NCI-H2171 (cell line): ENCODE measurements around the gene DYNC1H1.

ENCODE experiments used
- DNase-seq: peaks from one replicate; lab custom pipeline; 2025; lab: John Stamatoyannopoulos, UW

DYNC1H1 gene

DNA sequence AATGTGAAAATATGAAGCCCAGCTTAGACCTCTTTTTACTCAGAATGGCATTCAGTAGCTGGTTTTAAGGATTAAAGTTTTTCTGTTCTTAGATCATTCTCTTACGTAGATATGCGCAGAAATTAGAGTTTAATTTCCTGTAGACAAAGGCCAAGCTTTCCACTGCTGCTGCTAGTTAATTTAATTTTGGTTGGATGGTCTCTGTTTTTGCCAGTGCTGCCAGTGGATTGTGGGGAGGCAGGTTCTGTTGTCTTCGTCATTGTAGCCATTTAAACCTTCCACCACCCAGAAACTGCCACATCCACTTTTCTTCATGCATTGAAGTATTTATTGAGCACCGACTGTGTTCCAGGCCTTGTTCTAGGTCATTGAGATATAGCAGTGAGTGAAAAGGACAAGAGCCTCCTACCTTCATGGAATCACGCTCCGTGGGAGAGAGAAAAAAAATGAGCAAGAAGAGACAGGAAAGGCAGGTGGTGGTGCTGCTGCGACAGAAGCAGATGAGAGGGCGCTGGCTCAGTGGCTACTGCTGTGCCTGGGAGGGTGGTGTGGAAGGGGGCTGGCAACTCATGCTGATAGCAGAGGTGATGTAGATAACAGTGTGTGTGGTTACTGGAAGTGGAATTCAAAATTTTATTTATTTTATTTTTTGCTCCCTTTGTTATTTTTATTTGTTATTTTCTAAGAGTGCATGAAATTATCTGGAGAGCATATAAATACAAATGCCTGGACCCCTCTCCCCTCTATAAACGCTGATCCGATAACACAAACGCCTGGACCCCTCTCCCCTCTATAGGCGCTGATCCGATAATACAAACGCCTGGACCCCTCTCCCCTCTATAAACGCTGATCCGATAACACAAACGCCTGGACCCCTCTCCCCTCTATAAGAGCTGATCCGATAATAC, 33.3 kb downstream of the DYNC1H1 start:
- DNase-seq: no peak

DNA sequence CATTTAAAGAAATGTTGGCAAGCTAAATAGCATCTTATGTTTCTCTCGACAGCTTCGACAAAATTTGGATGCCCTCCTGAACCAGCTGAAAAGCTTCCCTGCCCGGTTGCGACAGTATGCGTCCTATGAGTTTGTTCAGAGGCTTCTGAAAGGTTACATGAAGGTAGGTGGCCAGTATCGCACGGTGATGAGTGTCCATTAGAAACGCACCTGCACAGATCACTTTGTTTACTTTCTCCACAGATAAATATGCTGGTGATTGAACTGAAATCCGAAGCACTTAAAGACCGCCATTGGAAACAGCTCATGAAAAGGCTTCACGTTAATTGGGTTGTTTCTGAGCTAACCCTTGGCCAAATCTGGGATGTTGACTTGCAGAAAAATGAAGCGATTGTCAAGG, 36.5 kb downstream of the DYNC1H1 start:
- DNase-seq: no peak

DNA sequence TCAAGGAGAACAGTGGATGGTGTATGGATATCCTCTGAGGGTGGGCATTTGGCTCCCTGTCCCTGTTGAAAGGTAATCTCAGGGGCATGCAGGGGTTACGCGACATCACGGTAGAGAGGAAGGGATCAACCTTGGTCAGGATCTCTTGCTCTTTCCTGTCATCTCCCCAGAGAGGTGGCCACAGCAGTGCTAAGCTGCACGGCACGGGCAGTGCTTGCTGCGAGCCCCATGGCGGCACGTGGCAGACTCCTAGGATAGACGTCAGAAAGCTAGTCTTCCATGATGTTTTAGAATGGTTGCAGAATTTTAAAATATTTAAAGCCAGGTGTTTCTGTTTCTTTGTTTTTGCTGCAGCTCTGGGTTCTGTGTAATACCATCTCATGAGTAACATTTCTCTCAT, 41.0 kb downstream of the DYNC1H1 start:
- DNase-seq: no peak

DNA sequence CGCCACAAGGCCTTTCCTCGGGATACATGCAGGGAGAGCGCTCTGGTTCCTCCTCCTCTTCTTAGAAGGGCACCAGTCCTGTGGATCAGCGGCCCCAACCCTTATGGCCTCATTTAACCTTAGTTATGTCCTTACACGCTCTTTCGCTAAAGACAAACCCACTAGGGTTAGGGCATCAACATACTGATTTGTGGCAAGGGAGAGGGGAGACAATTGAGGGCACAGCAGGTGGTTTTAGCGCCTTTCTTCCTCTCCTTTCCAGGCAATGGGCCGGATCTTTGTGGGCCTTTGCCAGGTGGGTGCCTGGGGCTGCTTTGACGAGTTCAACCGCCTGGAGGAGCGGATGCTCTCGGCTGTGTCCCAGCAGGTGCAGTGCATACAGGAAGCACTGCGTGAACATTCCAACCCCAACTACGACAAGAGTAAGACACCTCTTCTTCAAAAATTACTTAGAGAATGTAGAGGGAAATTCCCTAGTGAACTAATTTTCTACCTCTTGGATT, 43.6 kb downstream of the DYNC1H1 start:
- DNase-seq: no peak

DNA sequence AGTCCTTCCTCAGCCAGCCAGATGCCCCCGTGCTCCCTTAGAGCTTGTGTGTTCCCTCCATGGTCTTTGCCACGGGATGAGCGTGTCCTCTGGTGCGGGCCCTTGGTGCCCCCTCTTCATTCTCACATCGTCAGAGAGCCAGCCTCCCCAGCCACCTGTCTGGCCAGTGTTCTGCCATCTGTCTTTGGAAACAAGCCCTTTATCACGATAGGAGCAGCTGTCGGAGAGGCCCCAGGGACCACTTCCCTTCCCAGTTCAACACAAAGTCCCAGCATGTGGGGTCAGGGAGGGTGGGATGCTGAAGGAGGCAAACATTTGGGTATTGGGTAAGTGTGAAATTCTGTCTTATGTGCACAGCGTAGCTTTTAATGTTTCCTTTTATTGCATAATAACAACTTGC, 44.5 kb downstream of the DYNC1H1 start:
- no peak for DNase-seq

DNA sequence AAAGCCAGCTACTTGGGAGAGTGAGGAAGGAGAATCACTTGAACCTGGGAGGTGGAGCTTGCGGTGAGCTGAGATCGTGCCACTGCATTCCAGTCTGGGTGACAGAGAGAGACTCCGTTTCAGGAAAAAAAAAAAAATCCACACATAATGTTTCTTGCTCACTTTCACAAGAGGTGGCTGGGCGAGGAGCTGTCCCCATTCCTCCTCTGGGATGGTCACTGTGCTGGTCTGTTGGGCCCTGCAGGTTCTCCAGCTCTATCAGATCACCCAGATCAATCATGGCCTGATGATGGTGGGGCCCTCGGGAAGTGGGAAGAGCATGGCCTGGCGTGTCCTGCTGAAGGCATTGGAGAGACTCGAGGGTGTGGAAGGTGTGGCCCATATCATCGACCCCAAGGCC, 47.3 kb downstream of the DYNC1H1 start:
- no peak for DNase-seq

DNA sequence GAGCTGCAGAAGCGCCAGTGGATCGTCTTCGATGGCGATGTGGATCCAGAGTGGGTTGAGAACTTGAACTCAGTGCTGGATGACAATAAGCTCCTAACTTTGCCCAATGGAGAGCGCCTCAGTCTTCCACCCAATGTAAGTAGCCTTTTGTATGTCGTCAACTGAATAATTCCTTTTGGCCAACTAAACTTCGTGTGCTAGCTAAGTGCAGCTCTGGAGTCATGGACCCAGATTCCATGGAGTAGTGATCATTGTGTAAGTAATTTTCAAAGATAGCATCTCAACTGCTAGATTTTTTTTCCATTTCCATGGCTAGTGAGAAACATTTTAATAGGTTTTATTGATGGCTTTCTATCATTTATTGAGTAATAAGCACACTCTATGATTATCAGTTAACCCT, 48.0 kb downstream of the DYNC1H1 start:
- no peak for DNase-seq

DNA sequence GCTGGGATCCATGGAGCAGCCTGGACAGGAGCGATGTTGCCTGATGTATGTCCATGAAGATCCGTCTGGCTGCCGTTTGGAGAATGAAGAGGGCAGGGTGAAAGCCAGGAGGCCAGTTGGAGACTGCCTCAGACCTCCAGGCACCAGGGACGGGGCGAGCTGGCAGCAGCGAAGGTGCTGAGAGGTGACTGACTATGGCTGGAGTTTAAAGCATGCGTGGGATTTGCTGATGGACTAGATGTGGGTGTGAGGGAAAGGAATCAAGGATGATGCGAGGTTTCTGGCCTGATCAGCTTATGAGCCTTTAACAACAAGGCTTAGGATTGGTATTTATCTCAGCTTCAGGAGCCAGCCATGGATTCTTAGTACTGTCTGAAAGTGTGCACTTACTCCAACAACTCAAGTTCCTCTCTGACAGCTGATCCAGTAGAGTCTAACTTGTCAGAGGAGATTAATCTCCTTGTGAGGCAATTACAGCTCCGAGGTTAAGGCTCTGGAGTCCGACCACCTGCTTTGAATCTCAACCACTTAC, 49.4 kb downstream of the DYNC1H1 start:
- DNase-seq: no peak

DNA sequence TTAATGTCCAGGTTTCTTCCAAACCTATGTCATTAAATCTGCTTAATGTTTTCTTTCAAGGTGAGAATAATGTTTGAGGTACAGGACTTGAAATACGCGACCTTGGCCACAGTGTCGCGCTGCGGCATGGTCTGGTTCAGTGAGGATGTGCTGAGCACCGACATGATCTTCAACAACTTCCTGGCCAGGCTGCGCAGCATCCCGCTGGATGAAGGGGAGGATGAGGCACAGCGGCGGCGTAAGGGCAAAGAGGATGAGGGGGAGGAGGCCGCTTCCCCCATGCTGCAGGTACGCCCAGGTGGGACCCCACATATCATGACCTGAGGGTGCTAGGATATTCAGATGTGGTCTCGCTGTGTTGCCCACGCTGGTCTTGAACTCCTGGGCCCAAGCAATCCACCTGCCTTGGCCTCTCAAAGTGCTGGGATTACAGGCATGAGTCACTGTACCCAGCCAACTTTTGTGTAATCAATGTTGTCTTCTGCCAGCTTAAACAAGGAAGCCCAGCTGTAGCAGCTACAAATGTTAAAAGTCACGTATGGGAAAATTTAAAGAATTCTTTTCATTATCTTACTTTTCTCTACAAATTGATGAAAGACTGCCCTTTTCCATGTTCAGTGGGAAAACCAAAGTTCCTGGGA, 50.8 kb downstream of the DYNC1H1 start:
- DNase-seq: no peak

DNA sequence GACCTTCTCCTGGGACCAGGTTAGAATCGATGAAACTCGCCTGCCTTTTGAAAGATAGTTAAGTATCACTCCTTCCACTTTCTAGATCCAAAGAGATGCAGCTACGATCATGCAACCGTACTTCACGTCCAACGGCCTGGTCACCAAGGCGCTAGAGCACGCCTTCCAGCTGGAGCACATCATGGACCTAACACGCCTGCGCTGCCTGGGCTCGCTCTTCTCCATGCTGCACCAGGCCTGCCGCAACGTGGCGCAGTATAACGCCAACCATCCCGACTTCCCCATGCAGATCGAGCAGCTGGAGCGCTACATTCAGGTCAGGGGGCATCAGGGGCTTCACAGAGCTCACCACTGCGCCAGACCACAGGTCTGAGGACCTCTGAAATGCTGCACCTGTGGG, 51.4 kb downstream of the DYNC1H1 start:
- no peak for DNase-seq

DNA sequence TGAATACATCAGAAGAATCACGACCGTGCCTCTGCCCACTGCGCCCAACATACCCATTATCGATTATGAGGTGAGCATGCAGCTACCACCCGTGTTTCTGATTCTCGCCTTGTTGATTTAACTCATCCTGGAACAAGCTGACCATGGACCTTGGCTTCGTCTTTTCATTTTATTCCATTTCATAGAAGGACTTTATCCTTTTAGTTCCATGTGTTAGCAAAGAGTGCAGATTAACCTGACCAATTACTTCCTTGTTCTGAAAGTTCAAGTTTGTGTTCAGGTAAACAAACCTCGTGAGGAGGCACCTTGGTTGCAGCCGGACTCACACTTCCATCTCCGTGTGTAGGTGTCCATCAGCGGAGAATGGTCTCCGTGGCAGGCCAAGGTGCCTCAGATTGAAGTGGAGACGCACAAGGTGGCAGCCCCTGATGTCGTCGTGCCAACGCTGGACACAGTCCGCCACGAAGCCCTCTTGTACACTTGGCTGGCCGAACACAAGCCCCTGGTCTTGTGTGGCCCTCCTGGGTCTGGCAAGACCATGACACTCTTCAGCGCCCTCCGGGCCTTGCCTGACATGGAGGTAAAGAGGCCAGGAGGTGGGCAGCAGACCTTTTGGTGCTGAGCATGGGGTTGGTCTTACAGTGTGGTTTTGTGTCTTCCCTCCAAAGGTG, 52.2 kb downstream of the DYNC1H1 start:
- no peak for DNase-seq

DNA sequence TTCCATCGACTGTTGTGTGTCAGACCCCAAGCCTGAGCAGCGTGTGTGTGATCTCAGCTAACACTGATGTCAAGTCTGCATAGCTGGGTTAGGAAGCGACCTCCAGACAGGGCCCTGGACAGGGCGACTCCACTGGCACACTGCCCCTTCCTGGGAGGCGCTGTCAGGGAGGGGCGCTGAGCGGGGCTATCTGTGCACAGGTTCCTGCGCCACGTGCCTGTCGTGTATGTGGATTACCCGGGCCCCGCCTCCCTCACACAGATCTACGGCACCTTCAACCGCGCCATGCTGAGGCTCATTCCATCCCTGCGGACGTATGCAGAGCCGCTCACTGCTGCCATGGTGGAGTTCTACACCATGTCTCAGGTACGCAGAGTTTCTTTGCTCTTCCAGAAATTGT, 53.9 kb downstream of the DYNC1H1 start:
- DNase-seq: no peak

DNA sequence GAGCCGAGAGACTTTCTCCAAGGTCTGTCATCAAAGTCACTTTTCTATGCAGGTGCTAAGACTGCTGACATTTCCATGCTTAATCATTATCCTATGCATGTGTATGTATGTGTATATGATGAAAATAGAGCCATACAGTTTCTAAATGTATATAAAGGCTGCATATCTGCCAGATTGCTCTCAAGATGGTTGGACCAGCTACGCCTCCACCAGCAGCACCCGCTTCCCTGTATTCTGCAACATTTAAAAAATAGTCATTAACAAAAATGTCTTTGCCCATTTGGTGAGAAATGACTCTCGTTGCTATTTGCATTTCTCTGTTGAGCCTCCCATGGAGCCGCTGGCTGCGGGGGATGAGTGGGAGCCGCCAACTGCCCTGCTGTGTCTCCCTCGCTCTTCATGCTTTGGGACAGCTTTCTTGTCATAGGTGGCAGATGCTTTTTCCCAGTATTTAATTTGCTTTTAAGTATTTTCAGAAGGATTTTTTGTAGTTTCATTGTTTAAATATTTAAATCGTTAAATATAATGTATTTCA, 54.7 kb downstream of the DYNC1H1 start:
- no peak for DNase-seq

DNA sequence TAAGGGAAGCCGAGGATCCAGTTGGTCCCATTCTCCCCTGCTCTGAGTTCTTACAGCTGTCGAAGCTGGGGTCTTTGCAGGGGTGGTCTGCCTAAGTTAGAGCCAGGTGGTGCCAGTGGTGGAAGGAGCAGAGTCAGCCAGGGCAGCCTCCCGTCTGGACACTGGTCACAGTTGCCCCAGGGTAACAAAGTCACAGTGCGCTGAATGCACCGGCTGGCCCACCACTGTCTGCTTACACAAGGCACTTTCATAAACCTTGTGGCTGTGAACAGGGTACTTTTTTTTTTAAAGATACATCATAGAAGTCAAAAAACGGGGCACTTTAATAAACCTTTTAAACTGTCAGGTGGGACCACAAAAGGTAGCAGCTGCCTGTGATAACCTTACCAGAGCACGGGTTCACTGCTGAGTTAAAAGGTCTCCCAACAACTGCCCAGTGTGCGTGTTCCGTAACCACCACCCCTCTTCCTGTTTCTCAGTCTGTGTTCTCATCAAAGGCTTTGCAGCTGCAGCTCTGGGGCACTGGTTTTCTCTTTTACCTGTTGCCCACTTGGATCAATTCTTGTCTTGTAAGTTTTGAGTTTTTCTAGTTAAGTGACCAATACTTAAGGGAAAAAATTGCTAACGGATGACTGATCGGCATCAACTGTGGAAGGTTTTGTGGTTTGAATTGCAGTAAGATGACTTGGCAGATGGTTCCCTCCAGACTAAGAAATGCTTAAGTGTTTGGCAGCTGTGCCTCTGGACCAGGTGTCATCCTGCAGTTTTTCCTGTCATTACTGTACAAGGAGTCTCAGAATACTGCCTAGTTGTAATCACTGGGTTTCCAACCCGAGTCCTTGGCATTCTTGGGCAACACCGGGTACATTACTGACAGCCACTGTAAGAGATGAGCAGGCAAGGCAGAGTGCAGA, 55.9 kb downstream of the DYNC1H1 start:
- DNase-seq: no peak

DNA sequence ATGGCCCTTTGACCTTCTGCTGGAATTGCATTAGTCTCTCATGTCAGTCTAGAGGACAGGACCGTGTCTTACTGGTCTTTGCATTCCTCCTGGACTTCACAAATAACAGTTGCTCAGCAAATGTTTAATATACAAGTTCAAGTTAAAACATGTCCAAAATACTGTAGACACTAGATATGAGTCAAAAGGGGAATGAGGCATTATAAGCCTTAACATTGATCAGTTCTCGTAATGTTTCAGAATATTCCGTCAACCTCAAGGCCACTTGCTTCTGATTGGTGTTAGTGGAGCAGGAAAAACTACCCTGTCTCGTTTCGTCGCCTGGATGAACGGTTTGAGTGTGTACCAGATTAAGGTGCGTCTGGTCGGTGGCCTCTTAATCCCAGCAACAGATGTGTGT, 62.6 kb downstream of the DYNC1H1 start:
- no peak for DNase-seq

DNA sequence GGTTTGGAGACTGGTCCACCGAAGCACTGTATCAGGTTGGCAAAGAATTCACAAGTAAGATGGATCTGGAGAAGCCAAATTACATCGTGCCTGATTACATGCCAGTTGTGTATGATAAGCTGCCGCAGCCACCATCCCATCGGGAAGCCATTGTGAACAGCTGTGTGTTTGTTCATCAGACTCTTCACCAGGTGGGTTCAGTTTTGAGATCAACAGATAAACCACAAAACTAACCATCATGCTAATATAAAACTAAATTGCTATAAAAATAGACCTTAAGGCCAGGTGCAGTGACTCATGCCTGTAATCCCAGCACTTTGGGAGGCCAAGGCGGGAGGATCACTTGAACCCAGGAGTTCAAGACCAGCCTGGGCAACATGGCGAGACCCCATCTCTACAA, 63.6 kb downstream of the DYNC1H1 start:
- DNase-seq: no peak

DNA sequence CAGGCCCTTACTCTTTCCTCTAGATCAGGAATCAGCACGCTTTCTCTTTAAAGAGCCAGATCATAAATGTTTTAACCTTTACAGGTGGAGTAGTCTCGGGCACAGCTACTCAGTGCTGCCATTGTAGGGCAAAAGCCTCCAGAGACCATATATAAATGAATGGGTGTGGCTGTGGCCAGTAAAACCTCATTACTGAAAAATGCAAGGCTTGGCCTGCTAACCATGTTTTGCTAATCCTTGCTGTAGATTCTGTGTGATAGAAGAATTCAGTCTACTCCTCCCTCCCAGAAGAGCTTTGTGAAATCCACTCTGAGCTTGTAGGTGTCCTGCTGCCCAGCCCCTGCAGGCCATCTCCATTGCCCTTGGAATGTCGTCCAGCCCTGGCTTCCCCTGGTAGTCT, 64.4 kb downstream of the DYNC1H1 start:
- DNase-seq: no peak

DNA sequence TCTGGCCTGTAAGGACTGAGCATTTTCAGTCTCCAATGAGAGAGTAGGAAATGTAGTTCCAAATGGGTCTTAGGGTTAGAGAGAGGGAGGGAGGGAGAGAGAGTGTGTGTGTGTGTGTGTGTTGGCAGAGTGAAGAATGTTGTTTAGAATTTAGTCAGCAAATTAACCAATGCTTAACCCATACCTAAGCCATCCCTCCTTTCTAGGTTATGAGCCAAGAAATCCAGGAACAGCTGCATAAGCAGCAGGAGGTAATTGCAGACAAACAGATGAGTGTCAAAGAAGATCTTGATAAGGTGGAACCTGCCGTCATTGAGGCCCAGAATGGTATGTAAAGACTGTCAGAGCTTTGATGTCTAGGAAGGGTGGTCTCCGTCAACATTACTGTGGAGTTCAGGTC, 65.6 kb downstream of the DYNC1H1 start:
- peak; percentile 13 for DNase-seq

DNA sequence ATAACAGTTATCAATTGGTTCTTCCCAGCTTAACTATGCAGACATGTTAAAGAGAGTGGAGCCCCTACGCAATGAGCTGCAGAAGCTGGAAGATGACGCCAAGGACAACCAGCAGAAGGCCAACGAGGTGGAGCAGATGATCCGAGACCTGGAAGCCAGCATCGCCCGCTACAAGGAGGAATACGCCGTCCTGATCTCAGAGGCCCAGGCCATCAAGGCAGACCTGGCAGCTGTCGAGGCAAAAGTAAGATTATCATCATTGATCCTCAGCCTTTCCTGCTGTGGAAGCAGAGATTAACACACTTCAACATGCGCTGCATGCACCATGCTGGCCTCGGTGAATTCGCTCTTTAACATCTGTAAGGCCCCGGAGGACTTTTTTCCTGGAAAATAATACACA, 68.9 kb downstream of the DYNC1H1 start:
- no peak for DNase-seq

DNA sequence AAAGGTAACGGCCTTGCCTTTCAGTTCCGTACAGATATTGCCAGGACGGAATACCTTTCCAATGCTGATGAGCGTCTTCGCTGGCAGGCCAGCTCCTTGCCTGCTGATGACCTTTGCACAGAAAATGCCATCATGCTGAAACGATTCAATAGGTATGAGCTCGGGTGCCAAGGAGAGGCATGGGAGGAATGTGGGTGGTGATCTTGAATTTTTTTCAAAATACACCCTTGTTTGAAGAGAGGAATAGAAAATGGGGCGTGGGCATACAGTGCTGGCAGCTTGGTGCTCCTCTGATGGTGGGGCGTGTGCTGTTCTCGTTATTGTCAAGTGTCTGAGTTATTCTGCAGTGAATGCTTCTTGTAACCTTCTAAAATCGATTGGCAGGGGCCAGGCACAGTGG, 69.9 kb downstream of the DYNC1H1 start:
- DNase-seq: no peak

DNA sequence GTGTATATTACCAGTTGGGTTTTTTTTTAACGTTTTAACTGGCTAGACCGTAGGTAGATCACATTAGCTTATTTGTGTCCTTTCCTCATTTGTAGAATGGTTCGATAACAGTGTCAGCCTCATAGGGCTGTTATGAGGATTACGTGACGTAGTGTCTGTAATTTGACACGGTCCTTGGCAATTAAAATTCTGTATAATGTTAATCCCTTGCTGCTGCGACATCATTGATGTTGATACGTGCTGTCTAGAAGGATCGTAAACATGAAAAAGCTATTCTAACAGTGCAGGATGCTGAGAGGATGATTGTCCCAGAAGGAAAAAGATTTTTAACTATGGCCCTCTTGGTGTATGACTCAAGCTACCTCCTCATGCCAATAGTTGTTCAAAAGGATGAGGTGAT, 71.5 kb downstream of the DYNC1H1 start:
- DNase-seq: no peak
